PC-3 (cell line): ENCODE results near the gene FCN3. TPM values are rescaled to one million over a fixed set of nuclear protein-coding genes. Genes with fewer than 3 reads are reported as not detected.
A peak's percentile ranks its signal among the peaks of the same experiment; 100 is the strongest.

Experiments
- ATAC-seq: fragments of 200-7000 bp; cut with Tn5 transposase; 2 replicates; pipeline ENCODE4 v1.9.1; 2020; ENCODE audit warnings: mild to moderate bottlenecking, moderate library complexity
- BruUV-seq: library from RNA; stranded (reverse); fragments of 400-500 nt; replicated peaks from 2 replicates; lab custom pipeline; 2021; lab: Mats Ljungman, UMichigan
- CTCF ChIA-PET: fragments of 300-600 bp; sonication (Branson Sonifier 250); formaldehyde crosslinking; loops from one replicate; lab custom pipeline; 2022; ENCODE audit warnings: antibody characterized with exemption; lab: Charles Lee
- POLR2A ChIA-PET: fragments of 300-600 bp; sonication (Branson Sonifier 250); formaldehyde crosslinking; loops from one replicate; lab custom pipeline; 2022; ENCODE audit warnings: antibody characterized with exemption; ENCODE audit not compliant: unreplicated experiment; lab: Charles Lee
- DNase-seq: peaks from one replicate; pipeline ENCODE4 v3.0.0-alpha.2; 2015
- H2AFZ ChIP-seq: fragments of 300-600 bp; sonication (generic); 2 replicates; pipeline ENCODE4 v1.6.0; 2016; ENCODE audit warnings: antibody characterized with exemption, low read length
- H3F3A ChIP-seq: fragments of 300-600 bp; sonication (generic); one replicate; pipeline ENCODE4 v1.6.0; 2017; ENCODE audit warnings: antibody characterized with exemption, low read length, control low read depth, mild to moderate bottlenecking; ENCODE audit not compliant: unreplicated experiment
- H3K27ac ChIP-seq: fragments of 300-600 bp; sonication (generic); 2 replicates; pipeline ENCODE4 v1.5.1; 2016; ENCODE audit warnings: mild to moderate bottlenecking, low read length
- H3K27me3 ChIP-seq: fragments of 300-600 bp; sonication (generic); 2 replicates; pipeline ENCODE4 v1.6.1; 2016; ENCODE audit warnings: low read length, mixed read lengths
- H3K36me3 ChIP-seq: fragments of 300-600 bp; sonication (generic); 2 replicates; pipeline ENCODE4 v1.6.1; 2016; ENCODE audit warnings: low read depth, mixed run types, low read length, mixed read lengths
- H3K4me1 ChIP-seq: fragments of 300-600 bp; sonication (generic); 2 replicates; pipeline ENCODE4 v1.5.1; 2016; ENCODE audit warnings: low read length; ENCODE audit not compliant: insufficient read depth
- H3K4me2 ChIP-seq: fragments of 300-600 bp; sonication (generic); 2 replicates; pipeline ENCODE4 v1.6.0; 2016; ENCODE audit warnings: low read length
- H3K4me3 ChIP-seq: fragments of 300-600 bp; sonication (generic); 2 replicates; pipeline ENCODE4 v1.5.1; 2016; ENCODE audit warnings: mild to moderate bottlenecking, low read length, mixed read lengths
- H3K79me2 ChIP-seq: fragments of 300-600 bp; sonication (generic); 2 replicates; pipeline ENCODE4 v1.6.1; 2017; ENCODE audit warnings: low read length, mixed read lengths
- H3K9ac ChIP-seq: fragments of 300-600 bp; sonication (generic); 2 replicates; pipeline ENCODE4 v1.6.0; 2016; ENCODE audit warnings: mild to moderate bottlenecking, low read length
- H3K9me2 ChIP-seq: fragments of 300-600 bp; sonication (generic); replicated peaks from 2 replicates; pipeline ENCODE4 v1.6.1; 2016; ENCODE audit warnings: mixed run types, low read length, mixed read lengths
- H3K9me3 ChIP-seq: fragments of 300-600 bp; sonication (generic); 2 replicates; pipeline ENCODE4 v1.6.1; 2016; ENCODE audit warnings: low read length, mixed read lengths
- H4K20me1 ChIP-seq: fragments of 300-600 bp; sonication (generic); 2 replicates; pipeline ENCODE4 v1.6.1; 2016; ENCODE audit warnings: low read length, mixed read lengths
- CTCF ChIP-seq: fragments of 300-600 bp; sonication (generic); conservative IDR thresholded peaks from 2 replicates; pipeline ENCODE4 v1.5.1; 2017; ENCODE audit warnings: antibody characterized with exemption, low read depth, mild to moderate bottlenecking, low read length
- EZH2 ChIP-seq: fragments of 300-600 bp; sonication (generic); IDR thresholded peaks from one replicate; pipeline ENCODE4 v1.6.1; 2017; ENCODE audit warnings: antibody characterized with exemption, mild to moderate bottlenecking, low read length; ENCODE audit not compliant: unreplicated experiment
- EZH2phosphoT487 ChIP-seq: fragments of 300-600 bp; sonication (generic); IDR thresholded peaks from 2 replicates; pipeline ENCODE4 v1.6.1; 2018; ENCODE audit warnings: mild to moderate bottlenecking, antibody characterized with exemption, low read length, borderline replicate concordance
- intact Hi-C: fragments of 100-400 bp; cut with micrococcal nuclease; formaldehyde crosslinking; loops from 2 replicates; pipeline ENCODE4 v1.9.0; 2023
- total RNA-seq: library from RNA; depleted of rRNA; stranded (reverse); fragments of >200 nt; gene quantifications from 2 replicates; pipeline ENCODE4 v1.2.3, GENCODE V29; 2014

FCN3 gene
- total RNA-seq, 1 experiment from 2014 or later = not detected

DNA sequence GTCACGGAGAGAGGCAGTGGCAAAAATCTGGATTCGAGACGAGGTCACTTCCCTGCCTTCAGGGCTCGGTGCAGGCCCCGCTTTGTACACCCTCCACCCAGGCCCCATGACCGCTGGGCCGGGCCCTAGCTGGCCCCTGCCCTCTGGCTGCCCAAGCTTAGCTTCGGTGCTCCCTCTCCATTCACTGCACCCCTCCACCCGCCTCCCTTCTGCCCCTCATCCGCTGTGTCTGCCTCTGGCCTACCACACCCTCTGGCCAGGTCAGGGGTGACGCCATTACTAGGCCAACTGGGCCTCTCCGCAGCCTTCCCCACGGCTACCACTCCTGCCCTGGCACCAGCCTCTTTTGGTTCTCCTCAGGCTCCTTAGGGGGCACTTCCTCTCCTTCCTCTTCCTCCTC, 9.0 kb upstream of the FCN3 start:
- Histone ChIP-seq H3K4me3 (no peak overlapping the region), H3K9me3 (no peaks in the 10 kb centered on the region), H3K4me2 (no peak overlapping the region), H2AFZ (no peak overlapping the region), H3K27me3 (no peaks in the 10 kb centered on the region), H3K9ac (no peak overlapping the region), H3K4me1 (no peaks in the 10 kb centered on the region), H3K27ac (no peak overlapping the region), H4K20me1 (no peaks in the 10 kb centered on the region), H3F3A (no peaks in the 10 kb centered on the region), H3K36me3 (no peaks in the 10 kb centered on the region), H3K9me2 (no peaks in the 10 kb centered on the region), H3K79me2 (no peaks in the 10 kb centered on the region)
- ChIA-PET POLR2A (no interaction called here), CTCF (no interaction called here)
- BruUV-seq = no TSS peak
- TF ChIP-seq EZH2phosphoT487 = no peak
- no peak for TF ChIP-seq EZH2
- TF ChIP-seq CTCF = no peak
- intact Hi-C loops = no loop called here
- ATAC-seq = no peak
- DNase-seq = no peak

DNA sequence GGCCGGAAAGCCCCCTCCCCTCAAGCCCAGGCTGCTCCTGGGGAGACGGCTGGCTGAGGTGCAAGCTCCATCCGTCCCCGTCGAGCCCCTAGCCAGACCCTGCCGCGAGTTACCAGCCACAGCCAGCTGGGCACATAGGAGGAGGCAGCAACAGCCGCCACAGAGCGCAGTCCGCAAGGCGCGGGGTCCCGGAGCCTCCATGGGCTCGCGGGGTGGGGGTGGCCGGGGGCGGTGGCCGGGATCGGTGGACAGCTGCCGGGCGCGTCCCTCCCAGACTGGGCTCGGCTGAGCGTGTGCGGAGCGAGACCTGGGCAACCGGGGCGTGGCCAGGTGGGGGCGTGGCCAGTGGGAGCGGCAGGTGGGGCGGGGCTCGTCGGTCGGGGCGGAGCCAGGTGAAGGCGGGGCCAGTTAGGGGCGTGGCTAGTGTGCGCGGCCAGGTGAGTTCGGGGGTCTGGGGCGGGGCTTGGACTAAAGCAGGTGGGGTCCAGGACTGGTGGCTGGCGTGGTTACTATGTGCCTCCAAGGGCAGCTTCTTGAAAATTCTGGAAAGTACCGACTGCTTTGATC, 8.5 kb upstream of the FCN3 start, which contains the start of gene CD164L2:
Gene CD164L2, minus strand, starts transcription at position 295 of the 567 bp plus-strand sequence. Its CDS starts 94 bp downstream, at position 201.
- BruUV-seq = no TSS peak
- CTCF ChIA-PET = no interaction called here
- H3K9me2 ChIP-seq = no peaks in the 10 kb centered on the region
- no peaks in the 10 kb centered on the region for H3K36me3 ChIP-seq
- POLR2A ChIA-PET = no interaction called here
- H3F3A ChIP-seq = no peaks in the 10 kb centered on the region
- H3K4me2 ChIP-seq = peak within 1 kb of the TSS; percentile 60
- TF ChIP-seq CTCF (no peak), EZH2 (no peak), EZH2phosphoT487 (no peak)
- no peaks in the 10 kb centered on the region for H3K79me2 ChIP-seq
- peak within 1 kb of the TSS; percentile 50 for H3K4me3 ChIP-seq
- H4K20me1 ChIP-seq = no peaks in the 10 kb centered on the region
- no peak within 1 kb of the TSS for H3K27ac ChIP-seq
- ATAC-seq = peak; percentile 75
- intact Hi-C loops = no loop called here
- no peak within 1 kb of the TSS for H3K9ac ChIP-seq
- H3K9me3 ChIP-seq = no peaks in the 10 kb centered on the region
- H2AFZ ChIP-seq = no peak within 1 kb of the TSS
- peak; percentile 54 for DNase-seq
- no peaks in the 10 kb centered on the region for H3K27me3 ChIP-seq
- no peaks in the 10 kb centered on the region for H3K4me1 ChIP-seq

- ChIA-PET POLR2A (no interaction called here), CTCF (no interaction called here)
- Histone ChIP-seq H3K4me3 (no peak overlapping the region), H3K4me1 (no peaks in the 10 kb centered on the region), H3K27ac (no peak overlapping the region), H2AFZ (no peak overlapping the region), H3K27me3 (no peaks in the 10 kb centered on the region), H3K79me2 (no peaks in the 10 kb centered on the region), H3K9ac (no peak overlapping the region), H3K9me2 (no peaks in the 10 kb centered on the region), H3K4me2 (no peak overlapping the region), H3F3A (no peaks in the 10 kb centered on the region), H3K9me3 (no peaks in the 10 kb centered on the region), H4K20me1 (no peaks in the 10 kb centered on the region), H3K36me3 (no peaks in the 10 kb centered on the region)
- no TSS peak for BruUV-seq
- no peak for TF ChIP-seq CTCF
- TF ChIP-seq EZH2 = no peak
- TF ChIP-seq EZH2phosphoT487 = no peak
- no peak for ATAC-seq
- DNase-seq = no peak
- intact Hi-C loops = no loop called here
Measured at GRCh38 chr1:27381969-27382762, 7.5 kb upstream of the FCN3 start.
